ENCODE measurements around the gene ADGRL3. TPM values are rescaled to one million over a fixed set of nuclear protein-coding genes. Genes with fewer than 3 reads are reported as not detected.
"Not testable (repeated sequence)": the region's sequence is repeated elsewhere in the genome, so short reads cannot be mapped to it uniquely, and the experiment has no call there.

Gene ADGRL3
- polyA plus RNA-seq, 5 donors = 11.6 to 20.6 (median 19.9) TPM

- DNase-seq = no peak
Observed at GRCh38 chr4:61752617-61753016, 552.5 kb downstream of the ADGRL3 start.

GRCh38 chr4:61753739-61754138 is 553.6 kb downstream of the ADGRL3 start:
- no peak for DNase-seq

- not testable (repeated sequence) for DNase-seq
Observed at GRCh38 chr4:61756937-61757336, 556.8 kb downstream of the ADGRL3 start.

GRCh38 chr4:61757983-61758382 is 557.9 kb downstream of the ADGRL3 start:
- DNase-seq = not testable (repeated sequence)

- DNase-seq = not testable (repeated sequence)
Observed at GRCh38 chr4:61758596-61758995, 558.5 kb downstream of the ADGRL3 start.

GRCh38 chr4:61759245-61759644 is 559.1 kb downstream of the ADGRL3 start:
- DNase-seq = not testable (repeated sequence)

- DNase-seq = not testable (repeated sequence)
Observed at GRCh38 chr4:61759885-61760284, 559.8 kb downstream of the ADGRL3 start.

GRCh38 chr4:61760820-61761219 is 560.7 kb downstream of the ADGRL3 start:
- no peak for DNase-seq

GRCh38 chr4:61762722-61763627 is 562.8 kb downstream of the ADGRL3 start:
- DNase-seq = no peak

- no peak for DNase-seq
Observed at GRCh38 chr4:61763682-61764081, 563.6 kb downstream of the ADGRL3 start.

- not testable (repeated sequence) for DNase-seq
Observed at GRCh38 chr4:61764090-61764489, 564.0 kb downstream of the ADGRL3 start.

GRCh38 chr4:61769444-61770167 is 569.5 kb downstream of the ADGRL3 start:
- DNase-seq = not testable (repeated sequence)

- DNase-seq = no peak
Observed at GRCh38 chr4:61770456-61770855, 570.3 kb downstream of the ADGRL3 start.

GRCh38 chr4:61771056-61771455 is 570.9 kb downstream of the ADGRL3 start:
- DNase-seq = no peak

- no peak for DNase-seq
Observed at GRCh38 chr4:61772126-61772525, 572.0 kb downstream of the ADGRL3 start.

GRCh38 chr4:61773655-61774245 is 573.6 kb downstream of the ADGRL3 start:
- DNase-seq = no peak

GRCh38 chr4:61782133-61782532 is 582.0 kb downstream of the ADGRL3 start:
- peak; percentile 4 to 27 for DNase-seq

- DNase-seq = no peak
Observed at GRCh38 chr4:61783050-61783449, 582.9 kb downstream of the ADGRL3 start.

GRCh38 chr4:61785761-61786160 is 585.6 kb downstream of the ADGRL3 start:
- no peak for DNase-seq

GRCh38 chr4:61786211-61786610 is 586.1 kb downstream of the ADGRL3 start:
- DNase-seq = no peak

- no peak for DNase-seq
Observed at GRCh38 chr4:61795998-61796397, 595.9 kb downstream of the ADGRL3 start.

- DNase-seq = no peak
Observed at GRCh38 chr4:61799794-61800193, 599.7 kb downstream of the ADGRL3 start.

All from right lung (tissue), 5 donors.